IMR-90 (cell line): ENCODE results near the gene CDH13. TPM values are rescaled to one million over a fixed set of nuclear protein-coding genes. Genes with fewer than 3 reads are reported as not detected.

Experiments
- ATAC-seq: fragments of 200-7000 bp; cut with Tn5 transposase; 2 replicates; pipeline ENCODE4 v1.9.1; 2020; ENCODE audit warnings: low read depth, mild to moderate bottlenecking, moderate library complexity
- BruUV-seq: library from RNA; stranded (reverse); fragments of 400-500 nt; replicated peaks from 2 replicates; lab custom pipeline; 2021; lab: Mats Ljungman, UMichigan
- CTCF ChIA-PET: fragments of 300-600 bp; formaldehyde crosslinking; extraction: SDS; loops from one replicate; lab custom pipeline; 2021; ENCODE audit warnings: antibody characterized with exemption; lab: Yijun Ruan, JAX
- POLR2A ChIA-PET: fragments of 300-600 bp; sonication (Branson Sonifier 250); formaldehyde crosslinking; loops from one replicate; lab custom pipeline; 2022; ENCODE audit warnings: antibody characterized with exemption; ENCODE audit not compliant: unreplicated experiment; lab: Charles Lee
- DNase-seq: peaks from one replicate; pipeline ENCODE4 v3.0.0; 2013
- H2AFZ ChIP-seq: replicated peaks from 2 replicates; pipeline ENCODE3; 2013; ENCODE audit warnings: low read length, mild to moderate bottlenecking; ENCODE audit not compliant: poor library complexity
- H2AK5ac ChIP-seq: 2 replicates; pipeline ENCODE4 v1.6.1; 2013; ENCODE audit warnings: low read depth, low read length, inconsistent platforms
- H2AK9ac ChIP-seq: replicated peaks from 2 replicates; pipeline ENCODE3; 2013; ENCODE audit warnings: mild to moderate bottlenecking, low read depth, low read length, moderate library complexity; ENCODE audit not compliant: poor library complexity
- H2BK120ac ChIP-seq: 2 replicates; pipeline ENCODE4 v1.6.1; 2013; ENCODE audit warnings: low read depth, low read length, inconsistent platforms
- H2BK15ac ChIP-seq: 3 replicates; pipeline ENCODE4 v1.6.1; 2013; ENCODE audit warnings: low read depth, low read length, inconsistent platforms
- H2BK20ac ChIP-seq: 2 replicates; pipeline ENCODE4 v1.6.1; 2013; ENCODE audit warnings: low read depth, mild to moderate bottlenecking, inconsistent platforms, low read length, moderate library complexity
- H2BK5ac ChIP-seq: 2 replicates; pipeline ENCODE4 v1.6.1; 2013; ENCODE audit warnings: mild to moderate bottlenecking, low read depth, low read length, inconsistent platforms; ENCODE audit not compliant: poor library complexity, severe bottlenecking
- H3K14ac ChIP-seq: replicated peaks from 2 replicates; pipeline ENCODE4 v1.6.1; 2013; ENCODE audit warnings: low read depth, low read length, inconsistent platforms
- H3K18ac ChIP-seq: 2 replicates; pipeline ENCODE4 v1.6.1; 2013; ENCODE audit warnings: low read depth, low read length, control low read depth
- H3K23ac ChIP-seq: 2 replicates; pipeline ENCODE4 v1.6.1; 2013; ENCODE audit warnings: low read depth, low read length, inconsistent platforms
- H3K27ac ChIP-seq: 2 replicates; pipeline ENCODE4 v1.5.1; 2013; ENCODE audit warnings: mild to moderate bottlenecking, control low read depth, low read length; ENCODE audit not compliant: insufficient read depth
- H3K27me3 ChIP-seq: 2 replicates; pipeline ENCODE4 v1.6.1; 2013; ENCODE audit warnings: low read length; ENCODE audit not compliant: control insufficient read depth, insufficient read depth
- H3K36me3 ChIP-seq: 2 replicates; pipeline ENCODE4 v1.6.1; 2013; ENCODE audit warnings: low read length, mixed read lengths; ENCODE audit not compliant: control insufficient read depth, insufficient read depth
- H3K4ac ChIP-seq: 2 replicates; pipeline ENCODE4 v1.6.1; 2013; ENCODE audit warnings: low read depth, low read length, inconsistent platforms
- H3K4me1 ChIP-seq: 2 replicates; pipeline ENCODE4 v1.6.1; 2013; ENCODE audit warnings: low read length, mixed read lengths; ENCODE audit not compliant: control insufficient read depth, insufficient read depth
- H3K4me2 ChIP-seq: 2 replicates; pipeline ENCODE4 v1.6.1; 2013; ENCODE audit warnings: low read depth, mild to moderate bottlenecking, control low read depth, low read length, moderate library complexity
- H3K4me3 ChIP-seq: 2 replicates; pipeline ENCODE4 v1.5.1; 2013; ENCODE audit warnings: low read depth, mild to moderate bottlenecking, control low read depth, low read length, moderate library complexity; ENCODE audit not compliant: insufficient read depth
- H3K56ac ChIP-seq: 2 replicates; pipeline ENCODE4 v1.6.1; 2013; ENCODE audit warnings: low read length, inconsistent platforms; ENCODE audit not compliant: insufficient read depth; ENCODE audit errors: extremely low read depth
- H3K79me1 ChIP-seq, 2 experiments: 2 replicates each; pipeline ENCODE4 v1.6.1; 2013; ENCODE audit warnings: low read length in 2 of 2, inconsistent platforms in 1 of 2, low read depth in 1 of 2
- H3K9ac ChIP-seq: 2 replicates; pipeline ENCODE4 v1.6.1; 2013; ENCODE audit warnings: low read depth, low read length, control low read depth
- H3K9me1 ChIP-seq: 2 replicates; pipeline ENCODE4 v1.6.1; 2013; ENCODE audit warnings: low read length, inconsistent platforms; ENCODE audit not compliant: insufficient read depth
- H3K9me3 ChIP-seq: 2 replicates; pipeline ENCODE4 v1.6.1; 2013; ENCODE audit warnings: low read length; ENCODE audit not compliant: control insufficient read depth, insufficient read depth
- H4K20me1 ChIP-seq: 2 replicates; pipeline ENCODE4 v1.6.1; 2013; ENCODE audit warnings: low read length, inconsistent platforms; ENCODE audit not compliant: insufficient read depth
- H4K5ac ChIP-seq: 2 replicates; pipeline ENCODE4 v1.6.1; 2013; ENCODE audit warnings: mild to moderate bottlenecking, low read depth, low read length, control low read depth
- H4K8ac ChIP-seq, 2 experiments: 2 replicates each; pipeline ENCODE4 v1.6.1; 2013; ENCODE audit warnings: low read depth in 2 of 2, low read length in 2 of 2, control low read depth in 1 of 2, inconsistent platforms in 1 of 2
- H4K91ac ChIP-seq: 2 replicates; pipeline ENCODE4 v1.6.1; 2013; ENCODE audit warnings: low read depth, low read length, inconsistent platforms; ENCODE audit not compliant: insufficient read depth
- BHLHE40 ChIP-seq: fragments of 150-350 bp; IDR thresholded peaks from 2 replicates; pipeline ENCODE4 v1.6.1; 2016; ENCODE audit warnings: mild to moderate bottlenecking, low read depth, low read length
- CHD1 ChIP-seq: IDR thresholded peaks from 2 replicates; pipeline ENCODE4 v1.6.1; 2012; ENCODE audit warnings: low read depth, low read length, improper control_type of control experiment
- FOS ChIP-seq: fragments of 150-350 bp; IDR thresholded peaks from 2 replicates; pipeline ENCODE4 v1.6.1; 2016; ENCODE audit warnings: low read depth, low read length
- MAZ ChIP-seq: IDR thresholded peaks from 2 replicates; pipeline ENCODE4 v1.6.1; 2012; ENCODE audit warnings: low read depth, mild to moderate bottlenecking, low read length, improper control_type of control experiment, moderate library complexity, borderline replicate concordance
- NFE2L2 ChIP-seq: fragments of 150-350 bp; IDR thresholded peaks from 2 replicates; pipeline ENCODE4 v1.6.1; 2016; ENCODE audit warnings: low read depth, mild to moderate bottlenecking, low read length
- RCOR1 ChIP-seq: IDR thresholded peaks from 2 replicates; pipeline ENCODE4 v1.6.1; 2012; ENCODE audit warnings: mild to moderate bottlenecking, low read length, improper control_type of control experiment; ENCODE audit not compliant: insufficient replicate concordance
- RFX5 ChIP-seq: IDR thresholded peaks from 2 replicates; pipeline ENCODE4 v1.8.0; 2012; ENCODE audit warnings: low read depth, mild to moderate bottlenecking, low read length, moderate library complexity
- WGBS, 2 experiments: methylation state at CpG; one replicate each; pipeline versions ENCODE4 v1.1.5 to v1.1.7; 2013; ENCODE audit warnings: missing lambda C conversion rate in 2 of 2; ENCODE audit not compliant: insufficient read length in 1 of 2; ENCODE audit errors: extremely low coverage in 2 of 2; 5-methylcytosine and 5-hydroxymethylcytosine counted together
- dilution Hi-C: fragments of 300-500 bp; cut with HindIII; formaldehyde crosslinking; loops from one replicate; pipeline ENCODE4 v1.14.3; 2018; ENCODE audit warnings: low sequenced_read_pairs; ENCODE audit not compliant: unreplicated experiment
- in situ Hi-C: fragments of 300-500 bp; cut with MboI; formaldehyde crosslinking; loops from 3 replicates; pipeline ENCODE4 v1.14.3; 2019; ENCODE audit warnings: low sequenced_read_pairs, inconsistent platforms, mixed read lengths
- intact Hi-C: fragments of 100-400 bp; cut with micrococcal nuclease; formaldehyde crosslinking; loops from 2 replicates; pipeline ENCODE4 v1.10.0; 2022
- polyA plus RNA-seq, 3 experiments: library from polyadenylated mRNA; depleted of rRNA; stranded (reverse); fragments of >200 nt; gene quantifications; 2 replicates each; pipeline ENCODE4 v1.2.3, GENCODE V29; 2012; ENCODE audit warnings: low replicate concordance in 1 of 3
- total RNA-seq: library from RNA; depleted of rRNA; stranded (reverse); fragments of >200 nt; gene quantifications from 2 replicates; pipeline ENCODE4 v1.2.3, GENCODE V29; 2012

CDH13 gene
- total and polyA plus RNA-seq, 2 of the 4 experiments (the other 2 are of a cell fraction), result 61.6 to 74.7 TPM

GRCh38 chr16:83681381-83681956 is 1054.7 kb downstream of the CDH13 start:
- 33% methylated on average over 1 of the region's 9 CpGs; no CpG with 5 or more reads in 1 of the 2 experiments for WGBS, 2 experiments
- ATAC-seq, result no peak
- ChIA-PET POLR2A (no interaction called here), CTCF (no interaction called here)
- no peaks in the 10 kb centered on the region for H3K4me1 ChIP-seq
- H4K91ac ChIP-seq, result no peak overlapping the region
- no peaks in the 10 kb centered on the region for H3K79me1 ChIP-seq
- no peak overlapping the region for H3K4me2 ChIP-seq
- TF ChIP-seq MAZ (no peak), RCOR1 (no peak), BHLHE40 (no peak), FOS (no peak), CHD1 (no peak), RFX5 (no peak), NFE2L2 (no peak)
- H3K9me3 ChIP-seq, result no peaks in the 10 kb centered on the region; the same call in 1 of the 2 replicates
- H2BK5ac ChIP-seq, result no peak overlapping the region
- no peak overlapping the region for H2BK120ac ChIP-seq
- intact Hi-C loops (no loop called here), in situ Hi-C loops (no loop called here), dilution Hi-C loops (no loop called here)
- no peak overlapping the region for H3K18ac ChIP-seq
- no peak overlapping the region for H3K23ac ChIP-seq
- no peak overlapping the region for H4K5ac ChIP-seq
- no peak overlapping the region for H3K9ac ChIP-seq
- H2AK5ac ChIP-seq, result no peak overlapping the region
- H3K9me1 ChIP-seq, result peaks cover 3% of the 10 kb centered on the region; the same call in 1 of the 2 replicates
- H3K4ac ChIP-seq, result no peak overlapping the region
- H4K8ac ChIP-seq, result no peak overlapping the region
- no peak overlapping the region for H2BK20ac ChIP-seq
- H2BK15ac ChIP-seq, result no peak overlapping the region
- no peaks in the 10 kb centered on the region for H3K36me3 ChIP-seq
- H4K20me1 ChIP-seq, result no peaks in the 10 kb centered on the region
- no peak overlapping the region for H3K4me3 ChIP-seq
- no peak overlapping the region for H2AFZ ChIP-seq
- no peak overlapping the region for H3K56ac ChIP-seq
- H3K14ac ChIP-seq, result no peak overlapping the region
- H3K27ac ChIP-seq, result no peak overlapping the region
- H3K27me3 ChIP-seq, result peaks cover 4% of the 10 kb centered on the region; the same call in 1 of the 2 replicates
- H2AK9ac ChIP-seq, result no peak overlapping the region
- no TSS peak for BruUV-seq
- no peak for DNase-seq
